Measurements from ENCODE around the gene EFNA5. TPM values are rescaled to one million over a fixed set of nuclear protein-coding genes. Genes with fewer than 3 reads are reported as not detected.

EFNA5 gene
- total and polyA plus RNA-seq, 2 of the 8 experiments (the other 6 are each of a cell fraction or from before 2014, with no cell fraction given): 9.6 to 21.8 TPM

GRCh38 chr5:107474716-107475489 is 195.8 kb downstream of the EFNA5 start:
- no peak overlapping the region for H3K27ac ChIP-seq (ENCODE audit: low read depth, low read length)

More at GRCh38 chr5:107474716-107475489, 195.8 kb downstream of the EFNA5 start:
- Histone ChIP-seq H3K14ac (ENCODE audit: insufficient read length) (no peak overlapping the region), H2BK120ac (replicated peaks; ENCODE audit: low read depth, low read length) (no peak overlapping the region), H3K56ac (replicated peaks; ENCODE audit: insufficient read length, low read depth, low read length) (no peak overlapping the region), H3K79me2 (ENCODE audit: control insufficient read depth in 1 of 2, insufficient read depth in 2 of 2, low read length in 2 of 2) (no peaks in the 10 kb centered on the region), H2BK15ac (ENCODE audit: low read length) (no peak overlapping the region), H3K4me3 (ENCODE audit: extremely low read depth in 1 of 4, insufficient read depth in 2 of 4, low read depth in 3 of 4, low read length in 4 of 4) (no peak overlapping the region), H3K4me2 (ENCODE audit: insufficient read depth in 1 of 2, low read depth in 2 of 2, low read length in 2 of 2) (no peak overlapping the region), H3K18ac (ENCODE audit: extremely low read depth, low read length) (no peak overlapping the region), H2AFZ (ENCODE audit: low read length) (no peak overlapping the region), H4K8ac (ENCODE audit: extremely low read depth, insufficient read depth, low read length) (no peak overlapping the region), H2BK5ac (ENCODE audit: low read depth, low read length) (no peak overlapping the region), H2AK5ac (ENCODE audit: low read depth, low read length) (no peak overlapping the region), H3K4me1 (replicated peaks in 1 of 4; ENCODE audit: control insufficient read depth in 3 of 4, insufficient read depth in 4 of 4, low read length in 3 of 4) (peaks cover 4 to 40% (median 25%) of the 10 kb centered on the region in 4 experiments; a peak in 5 of 7 replicates), H3K23me2 (ENCODE audit: low read depth, low read length) (no peaks in the 10 kb centered on the region), H4K20me1 (replicated peaks in 1 of 2; ENCODE audit: control insufficient read depth in 1 of 2, insufficient read depth in 2 of 2, low read length in 2 of 2) (no peaks in the 10 kb centered on the region), H3K4ac (replicated peaks; ENCODE audit: insufficient read length, low read depth, low read length) (no peak overlapping the region), H3K9ac (replicated peaks in 1 of 4; ENCODE audit: extremely low read depth in 1 of 4, low read depth in 3 of 4, low read length in 3 of 4) (no peak overlapping the region), H3K9me3 (ENCODE audit: insufficient read depth in 2 of 2, low read depth in 1 of 2, low read length in 1 of 2) (no peaks in the 10 kb centered on the region), H3K27me3 (replicated peaks in 1 of 4; ENCODE audit: control insufficient read depth in 3 of 4, extremely low read depth in 1 of 4, insufficient read depth in 3 of 4, low read length in 3 of 4) (no peaks in the 10 kb centered on the region), H2BK12ac (ENCODE audit: low read depth, low read length) (no peak overlapping the region), H3K36me3 (ENCODE audit: control insufficient read depth in 2 of 4, insufficient read depth in 4 of 4, low read length in 3 of 4) (no peaks in the 10 kb centered on the region), H2BK20ac (ENCODE audit: low read length) (no peak overlapping the region), H4K91ac (replicated peaks; ENCODE audit: insufficient read length, low read length) (no peak overlapping the region), H3K23ac (ENCODE audit: insufficient read length) (no peak overlapping the region), H4K5ac (ENCODE audit: insufficient read length, low read depth, low read length) (no peak overlapping the region), H3K79me1 (ENCODE audit: low read depth, low read length) (no peaks in the 10 kb centered on the region)
- TF ChIP-seq CHD1 (IDR thresholded peaks at IDR 0.05; ENCODE audit: low read depth, low read length) (no peak), FOSL1 (IDR thresholded peaks at IDR 0.05; ENCODE audit: insufficient read depth, low read depth, low read length) (no peak), SAP30 (IDR thresholded peaks at IDR 0.05; ENCODE audit: insufficient read depth, insufficient replicate concordance, low read length) (no peak), CEBPB (IDR thresholded peaks at IDR 0.05; ENCODE audit: low read depth, low read length) (no peak), NANOG (IDR thresholded peaks at IDR 0.05; ENCODE audit: insufficient read depth, low read depth, low read length, poor library complexity, severe bottlenecking) (no peak), RNF2 (IDR thresholded peaks at IDR 0.05; ENCODE audit: borderline replicate concordance, low read depth, low read length, missing control alignments, poor library complexity, severe bottlenecking) (no peak), CBX5 (IDR thresholded peaks at IDR 0.05; ENCODE audit: low read depth, low read length) (no peak)
- 93% methylated on average over 4 of the region's 4 CpGs; no CpG with 5 or more reads in 1 of the 2 experiments for WGBS, 2 experiments (ENCODE audit: extremely low coverage in 1 of 2, insufficient coverage in 1 of 2, insufficient read length in 1 of 2, insufficient replicate concordance in 2 of 2, low coverage in 1 of 2, low lambda C conversion rate in 2 of 2, missing lambda C conversion rate in 1 of 2)
- no peak for FAIRE-seq
- ChIA-PET POLR2A (ENCODE audit: partially characterized antibody) (no interaction called here), CTCF (ENCODE audit: partially characterized antibody) (interaction anchor here (0.6 kb wide), 1 partner anchor 65 kb away, joined by 3 read pairs; no protein-coding TSS in a partner anchor)
- no peak for DNase-seq (ENCODE audit: low read depth in 1 of 2, low spot score in 2 of 2)

Measured in H1 (cell line).